Stimulated activated CD8-positive, alpha-beta memory T cell treated with anti-CD3 and anti-CD28 coated beads, Interleukin-15, amount 100 ng/mL, for 1 hour (primary cell): ENCODE data around the gene LRRC28.
"Not testable (repeated sequence)": the region's sequence is repeated elsewhere in the genome, so short reads cannot be mapped to it uniquely, and the experiment has no call there.

Experiments used
- DNase-seq: peaks from one replicate; pipeline ENCODE4 v3.0.0-alpha.2; 2020; ENCODE audit warnings: low read depth

Gene LRRC28

DNA sequence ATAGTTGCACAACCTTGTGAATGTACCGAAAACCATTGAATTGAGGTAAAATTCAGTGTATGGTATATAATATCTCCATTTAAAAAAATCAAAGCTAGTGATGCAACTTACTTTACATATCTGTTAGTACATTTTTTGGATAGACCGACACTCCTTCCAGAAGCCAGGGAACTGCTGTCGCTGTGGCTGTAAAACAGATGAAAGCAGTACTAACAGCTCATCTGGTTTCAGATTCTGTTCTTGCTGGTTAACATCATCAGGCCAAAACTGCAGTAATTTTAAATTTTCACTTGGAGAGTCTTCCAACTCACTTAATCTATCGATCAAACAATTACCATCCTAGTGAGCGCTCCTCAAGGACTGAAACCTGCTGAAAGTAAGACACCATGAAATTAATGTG is 145.1 kb downstream of the LRRC28 start:
- DNase-seq, result no peak

DNA sequence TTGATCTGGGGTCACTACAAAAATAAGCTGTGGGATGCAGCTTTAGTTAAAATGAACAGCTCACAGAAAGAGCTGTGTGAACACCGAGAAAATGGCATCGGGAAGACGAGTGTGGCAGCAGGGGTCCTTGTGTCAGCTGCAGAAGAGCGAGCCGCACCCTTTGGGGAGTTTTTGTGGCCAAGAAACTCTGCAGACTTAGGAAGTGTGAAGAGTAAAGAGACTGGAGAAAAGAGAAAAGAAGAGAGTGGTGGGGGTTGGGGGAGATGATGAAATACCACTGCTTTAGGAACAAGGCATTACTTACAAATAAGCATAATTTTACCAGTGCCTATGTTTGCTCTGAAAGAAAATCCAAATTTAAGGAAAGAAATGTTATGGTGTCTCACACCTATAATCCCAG is 147.8 kb downstream of the LRRC28 start:
- DNase-seq, result no peak

DNA sequence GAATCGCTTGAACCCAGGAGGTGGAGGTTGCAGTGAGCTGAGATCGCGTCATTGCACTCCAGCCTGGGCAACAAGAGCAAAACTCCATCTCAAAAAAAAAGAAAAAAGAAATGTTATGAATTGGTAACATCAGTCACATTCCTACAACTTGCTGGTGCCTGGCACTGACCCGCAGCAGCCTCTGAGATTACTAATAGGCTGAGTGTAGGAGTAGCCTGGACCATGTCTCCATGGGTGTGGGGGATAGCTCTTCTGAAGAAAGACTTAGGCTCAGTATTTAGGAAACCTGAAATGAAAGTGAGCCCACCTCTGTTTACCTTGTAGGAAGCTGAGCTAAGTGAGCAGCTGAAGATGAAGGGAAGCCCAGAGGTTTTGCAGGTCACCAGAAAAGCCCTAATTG is 148.3 kb downstream of the LRRC28 start:
- DNase-seq, result no peak

DNA sequence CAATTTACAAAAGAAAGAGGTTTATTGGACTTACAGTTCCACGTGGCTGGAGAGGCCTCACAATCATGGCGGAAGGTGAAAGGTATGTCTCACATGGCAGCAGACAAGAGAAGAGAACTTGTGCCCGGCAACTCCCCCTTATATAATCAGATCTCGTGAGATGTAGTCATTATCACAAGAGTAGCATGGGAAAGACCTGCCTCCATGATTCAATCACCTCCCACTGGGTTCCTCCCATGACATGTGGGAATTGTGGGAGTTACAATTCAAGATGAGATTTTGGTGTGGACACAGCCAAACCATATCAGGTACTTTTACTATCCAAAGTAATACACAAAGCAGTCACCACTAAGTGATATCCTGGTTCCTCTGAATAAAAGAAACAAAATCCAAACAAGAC is 149.9 kb downstream of the LRRC28 start:
- not testable (repeated sequence) for DNase-seq

DNA sequence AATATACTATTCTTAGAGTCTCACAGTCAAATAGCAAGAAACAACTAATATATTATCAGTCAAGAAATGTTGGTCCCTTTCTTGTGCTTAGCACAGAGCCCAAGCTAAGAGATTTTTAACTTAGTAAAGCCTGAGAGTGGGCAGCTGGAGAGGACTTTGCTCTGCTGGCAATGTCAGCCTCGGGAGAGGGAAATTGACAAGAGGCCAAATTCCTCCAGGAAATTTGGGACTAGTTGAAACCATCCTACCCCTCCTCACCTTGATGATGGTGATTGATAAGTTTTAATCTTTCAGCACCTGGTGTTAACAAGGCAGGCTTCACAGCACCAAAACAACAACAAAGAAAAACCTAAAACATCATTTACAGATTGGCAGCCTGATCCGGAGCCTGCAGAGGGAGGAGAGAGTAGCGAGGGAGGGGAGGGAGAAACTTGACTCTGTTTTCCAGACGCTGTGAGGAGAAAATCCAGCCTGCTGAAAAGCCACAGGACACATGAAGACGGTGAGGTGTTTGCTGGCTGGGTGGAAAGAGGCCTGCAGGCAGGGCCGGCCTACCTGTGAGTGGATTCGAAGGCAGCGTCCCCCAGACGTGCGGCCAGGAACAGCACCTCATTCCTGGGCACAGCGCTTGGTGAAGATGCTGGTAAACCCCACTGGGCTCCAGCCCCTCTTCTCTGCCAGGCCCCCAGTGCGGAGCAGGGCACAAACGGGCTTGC is 150.9 kb downstream of the LRRC28 start:
- DNase-seq, result no peak

DNA sequence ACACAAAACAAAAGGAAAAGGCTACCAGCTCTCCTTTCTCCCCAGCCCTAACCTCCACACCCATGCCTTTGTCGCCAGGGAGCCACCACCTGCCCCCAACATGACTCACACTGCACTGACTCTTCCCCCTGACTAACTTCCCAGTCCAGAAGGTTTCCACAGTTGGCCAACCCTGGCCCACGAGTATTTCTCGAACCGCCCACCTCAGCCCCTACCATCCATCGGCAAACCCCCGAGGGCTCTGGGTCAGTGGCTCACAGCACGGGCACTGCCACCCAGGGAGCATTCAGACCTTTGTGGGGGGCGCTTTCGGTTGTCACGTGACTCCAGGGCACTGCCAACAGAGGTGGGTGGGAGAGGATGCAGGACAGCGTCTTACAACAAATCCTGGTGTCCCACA is 152.3 kb downstream of the LRRC28 start:
- DNase-seq, result no peak

DNA sequence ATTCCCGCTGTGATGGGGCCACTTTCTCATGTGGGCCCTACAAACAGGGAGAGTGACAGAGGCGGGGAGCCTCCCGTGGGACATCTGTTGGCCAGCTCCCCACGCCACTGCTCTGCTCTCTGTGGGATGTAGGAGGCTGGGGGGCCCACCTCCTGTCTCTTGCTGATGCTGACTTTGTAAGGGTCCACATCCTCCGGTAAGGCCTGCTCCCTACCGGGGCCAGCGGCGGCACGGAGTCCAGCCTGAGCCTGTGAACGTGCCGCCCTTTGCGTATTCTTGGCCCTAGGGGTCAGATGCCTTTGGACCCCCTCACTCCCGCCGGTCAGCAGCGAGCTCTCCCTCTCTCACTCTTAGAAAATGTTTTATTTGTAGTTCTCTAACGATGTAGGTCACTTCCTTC is 153.2 kb downstream of the LRRC28 start:
- no peak for DNase-seq

DNA sequence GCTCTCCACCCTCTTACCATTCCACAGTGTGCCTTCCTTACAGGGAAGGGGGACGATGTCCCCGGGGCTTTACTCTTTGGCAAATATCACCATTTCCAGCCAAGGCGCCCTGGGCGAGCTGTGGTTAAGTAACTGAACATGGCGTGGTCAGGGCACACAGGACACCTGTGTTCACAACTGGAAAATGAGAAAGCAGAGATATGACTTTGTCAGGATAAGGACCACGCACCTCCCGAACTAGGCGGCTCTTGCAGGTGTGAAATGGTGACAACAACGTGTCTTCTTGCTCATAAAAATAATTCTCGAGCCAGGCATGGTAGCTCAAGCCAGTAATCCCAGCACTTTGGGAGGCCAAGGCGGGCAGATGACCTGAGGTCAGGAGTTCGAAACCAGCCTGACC is 154.8 kb downstream of the LRRC28 start:
- DNase-seq, result no peak

DNA sequence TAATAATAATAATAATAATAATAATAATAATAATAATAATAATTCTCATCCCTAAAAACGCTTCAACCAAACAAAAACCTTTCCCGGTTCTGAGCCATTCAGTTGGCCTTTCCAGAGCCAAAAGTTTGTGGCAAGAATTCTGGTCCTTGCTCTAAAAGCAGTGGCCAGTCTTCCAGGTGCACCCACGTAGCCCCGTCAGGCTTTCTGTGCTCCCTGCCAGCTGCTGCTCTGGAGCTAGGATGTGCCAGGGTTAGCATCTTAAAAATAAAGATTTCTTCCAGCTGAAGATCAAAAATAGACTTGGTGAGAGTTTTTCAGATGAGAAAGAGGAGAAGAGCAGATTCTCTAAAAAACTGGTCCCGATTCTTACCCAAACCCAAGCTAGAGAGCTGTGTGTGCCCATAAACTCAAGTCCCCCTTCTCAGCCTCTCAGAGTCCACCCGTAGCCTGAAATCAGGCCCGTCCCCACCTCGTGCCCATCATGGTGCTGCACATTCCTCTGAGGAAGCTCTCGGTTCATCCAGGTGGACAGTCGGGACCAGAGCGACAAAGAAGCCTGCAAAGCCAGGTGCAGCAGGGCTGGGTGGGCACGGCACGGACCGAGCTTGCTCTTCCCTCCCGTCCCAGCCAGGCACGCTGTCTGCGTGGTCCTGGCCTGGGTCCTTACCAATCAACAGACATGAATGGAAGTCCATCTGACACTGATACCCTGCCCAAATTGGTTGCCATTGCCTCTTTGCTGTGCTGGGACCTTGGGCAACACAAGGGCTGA is 155.6 kb downstream of the LRRC28 start:
- no peak for DNase-seq

DNA sequence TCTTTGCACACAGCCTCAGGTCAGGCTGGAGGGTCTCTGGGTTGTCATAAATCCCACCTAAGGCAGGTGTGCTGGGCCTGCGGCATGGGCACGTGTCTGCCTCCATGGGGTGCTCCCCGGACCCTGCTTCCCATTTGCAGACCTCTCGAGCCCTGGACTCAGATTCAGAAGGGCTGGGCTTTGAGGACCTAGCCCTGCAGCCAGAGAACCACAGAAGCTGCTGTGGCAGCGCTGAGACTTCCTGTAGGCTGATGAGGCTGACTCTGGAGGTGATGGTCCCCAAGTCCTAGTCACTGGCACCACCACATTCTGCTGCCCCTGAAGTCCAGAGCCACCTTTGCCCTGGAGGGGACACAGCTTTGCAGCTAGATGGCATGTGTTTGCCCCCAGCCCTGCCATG is 156.4 kb downstream of the LRRC28 start:
- DNase-seq, result no peak

DNA sequence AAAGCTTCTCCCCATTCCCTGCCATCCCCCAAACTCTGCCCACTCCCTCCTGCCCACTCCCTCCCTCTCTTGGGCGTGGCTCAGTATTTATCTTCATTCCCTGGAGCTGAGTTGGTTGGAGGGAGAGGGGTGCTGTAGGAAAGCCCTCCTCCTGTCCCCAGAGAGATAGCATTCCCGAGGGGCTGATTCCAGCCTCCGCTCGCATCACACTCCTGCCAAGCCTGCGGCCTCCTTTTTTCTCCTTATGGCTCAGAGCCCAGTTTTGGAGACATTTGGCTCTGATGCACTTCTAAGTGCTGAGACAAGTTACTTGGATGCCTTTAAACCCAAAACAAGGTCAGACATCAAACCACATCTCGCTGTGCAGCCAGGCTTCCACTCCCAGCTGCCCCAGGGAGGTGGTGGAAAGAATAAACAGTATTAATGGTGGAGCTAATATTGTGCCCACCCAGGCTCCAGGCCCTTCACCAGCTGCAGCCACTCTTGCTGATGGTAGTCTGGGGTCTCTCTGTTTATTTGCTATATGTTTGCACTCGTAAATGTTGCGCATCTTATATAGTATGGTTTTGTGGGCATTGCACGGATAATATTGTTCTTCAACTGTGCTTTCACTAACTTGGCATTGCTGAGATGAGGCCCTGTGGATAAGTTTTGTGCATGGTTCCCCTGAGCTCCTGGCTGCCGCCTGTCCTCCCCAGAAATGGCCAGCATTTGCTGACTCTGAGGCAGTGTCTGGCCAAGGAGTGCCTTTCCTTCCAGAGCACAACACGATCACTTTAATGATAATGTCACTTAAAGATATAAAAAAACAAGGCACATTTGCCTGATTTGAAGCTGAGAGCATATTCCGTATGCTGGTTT is 157.2 kb downstream of the LRRC28 start:
- no peak for DNase-seq

DNA sequence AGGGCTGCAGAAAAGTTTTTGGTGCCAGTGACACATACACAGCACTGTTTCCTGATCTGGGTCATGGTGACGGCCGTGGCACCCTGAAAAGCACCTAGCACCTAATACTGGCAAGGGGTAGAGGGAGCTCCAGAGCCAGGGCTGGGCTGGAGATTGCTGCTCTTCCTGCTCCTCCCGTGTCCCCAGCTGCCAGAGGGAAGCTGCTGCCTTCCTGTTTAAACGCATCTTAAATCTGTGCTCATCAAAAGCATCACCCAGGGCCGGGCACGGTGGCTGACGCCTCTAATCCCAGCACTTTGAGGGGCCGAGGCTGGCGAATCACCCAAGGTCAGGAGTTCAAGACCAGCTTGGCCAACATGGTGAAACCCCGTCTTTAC is 157.8 kb downstream of the LRRC28 start:
- no peak for DNase-seq

DNA sequence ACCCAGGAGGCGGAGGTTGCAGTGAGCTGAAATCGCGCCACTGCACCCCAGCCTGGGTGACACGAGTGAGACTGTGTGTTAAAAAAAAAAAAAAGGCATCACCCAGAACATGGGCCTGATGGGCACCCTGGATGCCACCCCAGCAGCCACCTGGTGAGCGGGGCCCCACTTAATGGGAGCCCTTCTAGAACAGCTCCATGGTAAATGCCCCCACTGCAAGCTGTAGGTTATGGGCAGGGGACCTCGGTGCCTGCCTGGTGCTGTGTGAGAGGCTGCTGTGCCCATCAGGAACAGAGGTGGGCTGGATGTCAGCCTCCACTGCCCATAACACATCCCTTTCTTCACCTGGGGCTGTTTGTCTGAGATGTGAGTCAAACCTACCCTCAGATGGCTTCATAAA is 158.3 kb downstream of the LRRC28 start:
- DNase-seq, result no peak

DNA sequence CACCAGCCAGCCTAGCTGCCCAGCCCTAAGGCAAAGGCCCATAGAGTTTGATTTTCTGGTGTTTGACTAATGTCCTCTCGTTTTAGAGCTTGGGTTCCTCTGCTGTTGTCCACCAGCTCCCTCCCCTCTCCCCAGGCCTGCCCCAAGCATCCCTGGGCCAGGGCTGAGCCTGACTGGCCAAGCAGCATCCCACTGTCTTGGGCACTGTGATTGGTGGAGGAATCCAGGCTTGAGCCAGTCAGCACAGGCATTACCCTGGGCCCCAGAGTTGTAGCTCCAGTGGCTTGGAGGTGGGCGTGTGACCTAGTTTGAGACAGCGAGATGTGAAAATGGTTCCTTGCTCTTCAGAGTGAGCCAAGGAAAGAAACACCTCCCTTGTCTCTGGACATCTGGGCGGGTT is 159.2 kb downstream of the LRRC28 start:
- DNase-seq, result no peak

DNA sequence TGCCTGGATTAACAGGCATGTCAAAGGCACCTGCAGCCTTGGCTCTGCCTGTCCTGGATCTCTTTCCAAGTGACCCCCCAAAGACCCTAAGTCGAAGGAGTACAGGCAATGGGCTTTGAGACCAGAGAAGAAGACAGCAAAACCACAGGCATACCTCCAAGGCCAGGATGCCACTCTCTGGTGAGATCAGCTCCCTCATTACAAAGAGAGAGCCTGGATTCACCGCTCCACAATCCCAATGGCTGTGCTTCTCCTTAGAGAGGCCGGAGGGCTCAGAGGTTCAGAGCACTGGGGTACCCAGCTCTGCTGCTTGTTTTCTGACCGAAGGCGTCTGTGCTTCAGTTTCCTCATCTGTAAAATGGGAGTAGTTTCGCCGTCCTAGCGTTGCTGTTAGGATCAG is 160.0 kb downstream of the LRRC28 start:
- DNase-seq, result no peak

DNA sequence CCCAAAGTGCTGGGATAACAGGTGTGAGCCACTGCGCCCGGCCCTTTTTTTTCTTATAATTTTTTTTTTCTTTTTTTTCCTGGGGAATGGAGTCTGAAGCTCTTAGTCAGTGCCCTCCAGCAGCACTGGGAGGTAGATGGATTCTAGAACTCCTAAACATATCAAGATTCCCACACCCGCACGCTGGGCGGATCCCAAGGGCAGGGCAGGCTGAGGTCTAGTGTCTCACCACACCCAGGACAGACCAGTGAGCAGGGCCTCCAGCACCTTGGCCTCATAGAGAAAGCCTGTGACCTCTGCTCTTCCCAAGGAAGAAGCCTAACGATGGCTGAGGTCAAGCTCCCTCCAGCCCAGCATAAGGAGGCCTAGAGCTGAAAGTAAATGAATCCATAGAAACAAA is 160.8 kb downstream of the LRRC28 start:
- no peak for DNase-seq

DNA sequence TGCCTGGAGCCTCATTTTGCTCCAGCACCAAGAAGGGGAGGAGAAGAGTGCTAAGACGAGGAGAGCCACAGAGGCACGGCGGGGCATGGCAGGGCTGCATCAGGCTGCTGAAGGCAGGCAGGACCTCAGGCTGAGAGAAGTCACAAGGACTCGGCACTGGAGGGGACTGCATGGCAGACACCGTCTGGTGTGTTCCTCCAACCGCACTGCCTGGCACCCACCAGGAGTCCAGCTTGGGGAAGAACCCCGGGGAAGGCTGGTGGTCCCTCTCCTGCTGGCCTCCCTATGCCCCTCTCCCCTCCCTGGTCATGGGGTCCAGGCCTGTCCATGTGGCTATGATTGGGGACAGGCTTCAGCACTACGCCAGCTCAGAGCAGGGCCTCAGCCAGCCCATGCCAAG is 161.3 kb downstream of the LRRC28 start:
- no peak for DNase-seq

DNA sequence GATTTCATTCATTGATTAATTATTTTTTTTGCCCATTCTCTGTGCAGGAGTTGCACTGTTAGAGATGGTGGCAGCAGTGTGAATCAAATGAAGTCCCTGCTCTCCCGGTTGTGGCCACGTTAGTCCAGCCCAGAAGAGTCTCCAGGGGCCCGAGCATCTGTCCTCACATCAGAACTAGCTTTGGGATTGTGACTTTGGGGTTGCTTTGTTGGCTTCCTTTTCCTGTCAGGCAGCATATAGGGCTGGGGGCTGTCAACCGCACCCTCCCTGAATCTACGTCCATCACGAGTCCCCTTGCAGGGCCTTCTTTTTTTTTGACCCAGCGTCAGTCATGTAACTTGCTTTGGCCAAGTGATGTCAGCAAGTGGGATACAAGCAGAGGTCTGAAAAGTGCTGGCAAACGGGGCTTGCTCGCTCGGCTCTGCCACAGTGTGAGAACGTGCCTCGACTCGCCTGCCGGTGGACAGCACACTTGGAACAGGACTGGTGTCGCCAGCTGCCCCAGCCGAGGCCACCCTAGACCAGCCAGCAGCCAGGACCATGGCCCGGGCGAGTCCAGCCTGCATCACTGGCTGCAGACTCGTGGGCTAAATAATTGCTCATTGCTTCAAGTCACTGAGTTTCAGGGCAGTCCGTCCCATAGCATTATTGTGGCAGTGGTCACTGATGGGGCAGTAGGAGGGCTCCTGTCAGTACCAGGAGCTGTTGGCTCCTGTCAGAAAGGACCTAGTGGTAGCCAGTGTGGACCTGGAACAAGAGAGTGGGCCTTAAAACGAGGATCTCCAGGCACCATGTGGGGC is 162.9 kb downstream of the LRRC28 start:
- no peak for DNase-seq

DNA sequence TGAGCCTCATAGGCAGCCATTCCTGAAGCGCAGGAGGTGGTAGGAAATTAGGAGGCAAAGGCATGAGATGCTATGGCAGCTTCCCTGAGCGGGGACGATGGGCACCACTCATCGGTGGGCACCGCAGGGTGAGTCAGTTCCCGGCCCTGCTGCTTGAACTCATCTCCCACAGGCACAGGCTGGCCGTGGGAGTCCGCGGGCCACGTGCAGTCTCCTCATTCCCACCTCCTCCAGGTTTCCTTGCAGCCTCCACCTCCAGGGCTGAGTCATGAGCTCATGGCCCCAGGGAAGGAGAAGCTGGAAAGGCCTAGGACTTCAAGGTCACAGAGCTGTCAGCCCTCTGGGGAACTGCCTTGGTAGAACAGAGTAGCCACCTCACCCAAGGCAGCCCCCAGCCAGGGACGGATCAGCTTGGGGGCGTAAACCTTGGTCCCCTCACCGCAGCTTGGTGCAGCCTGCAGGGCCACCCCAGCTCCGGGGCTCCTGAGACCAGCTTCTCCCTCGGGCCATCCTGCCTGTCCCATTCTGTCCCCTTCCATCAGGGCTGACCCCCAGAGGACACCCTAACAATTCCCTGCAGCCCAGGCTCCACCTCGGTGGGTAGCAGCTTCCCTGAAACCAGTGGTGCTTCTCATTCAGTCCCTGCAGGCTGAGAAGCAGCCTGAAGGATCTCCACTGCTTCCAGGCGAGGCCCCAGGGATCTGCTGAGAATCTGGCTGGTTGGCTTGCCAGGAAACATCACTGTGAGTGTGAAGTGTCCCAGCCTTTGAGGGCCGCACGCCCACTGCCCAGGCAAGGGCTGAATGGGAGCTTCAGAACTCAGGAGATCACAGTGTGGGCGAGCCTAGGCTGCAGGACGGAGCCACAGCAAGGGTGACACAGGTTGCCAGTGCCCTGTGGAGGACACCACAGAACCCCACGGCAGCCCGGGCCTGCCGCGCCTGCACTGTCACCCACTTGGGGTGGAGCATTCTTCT is 163.8 kb downstream of the LRRC28 start:
- no peak for DNase-seq

DNA sequence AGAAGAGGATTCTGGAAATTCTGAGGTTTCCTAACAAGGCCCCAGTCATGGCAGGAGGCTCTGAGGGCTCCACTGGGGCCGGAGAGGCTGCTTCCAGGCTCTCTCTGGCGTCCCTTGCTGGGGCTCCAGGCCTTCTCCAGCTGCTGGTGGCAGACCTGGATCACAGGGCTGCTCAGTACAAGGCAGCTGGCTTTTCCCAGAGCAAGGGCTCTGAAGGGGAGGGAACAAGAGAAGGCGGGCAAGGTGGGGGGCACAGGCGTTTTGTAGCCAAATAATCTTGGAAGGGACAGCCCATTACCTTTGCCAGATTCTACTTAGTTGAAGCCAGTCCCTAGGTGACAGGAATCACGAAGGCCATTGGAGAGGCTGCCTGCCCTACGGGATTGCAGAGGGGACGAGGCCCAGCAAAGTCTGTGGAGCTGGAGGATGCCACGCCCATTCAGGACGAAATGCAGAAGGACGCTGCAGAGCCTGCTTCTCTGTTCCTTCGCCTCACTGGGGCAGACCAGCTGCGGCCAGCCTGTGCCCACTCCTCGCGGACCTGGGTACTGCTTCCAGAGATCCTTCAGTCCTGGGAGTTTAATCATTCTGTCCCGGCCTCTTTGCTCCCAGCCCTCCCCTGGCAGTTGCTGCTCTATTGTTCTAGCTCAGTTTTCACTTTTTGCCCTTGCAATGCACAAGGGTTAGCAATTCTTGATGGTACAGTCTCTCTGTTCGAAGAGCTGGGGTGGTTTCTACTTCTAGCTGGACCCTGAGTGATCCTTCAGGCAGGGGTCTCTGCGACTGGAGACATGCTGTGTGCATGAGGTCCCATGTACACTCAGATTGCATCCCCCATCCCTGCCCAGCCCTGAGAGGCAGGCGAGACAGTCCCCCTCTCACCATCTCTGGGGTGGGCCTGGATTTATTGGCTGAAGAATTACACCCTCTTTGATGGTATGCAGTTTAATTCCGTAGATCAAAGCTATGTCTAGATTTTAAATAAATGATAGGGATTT is 165.2 kb downstream of the LRRC28 start:
- DNase-seq, result no peak
